NT2/D1 (cell line): ENCODE data around the gene TENM4.

Experiments used
- DNase-seq: peaks from one replicate; pipeline ENCODE4 v3.0.0-alpha.2; 2011; ENCODE audit warnings: low read depth, low spot score
- H3K27me3 ChIP-seq: 2 replicates; pipeline ENCODE4 v1.6.0; 2011; ENCODE audit warnings: mild to moderate bottlenecking; ENCODE audit not compliant: insufficient read length, insufficient read depth
- H3K36me3 ChIP-seq: 2 replicates; pipeline ENCODE4 v1.6.1; 2011; ENCODE audit warnings: mild to moderate bottlenecking, low read length, mixed read lengths; ENCODE audit not compliant: insufficient read depth, insufficient read length
- H3K4me1 ChIP-seq: 2 replicates; pipeline ENCODE4 v1.5.1; 2011; ENCODE audit not compliant: insufficient read depth, insufficient read length
- H3K4me3 ChIP-seq: 2 replicates; pipeline ENCODE4 v1.5.1; 2011; ENCODE audit warnings: low read depth; ENCODE audit not compliant: insufficient read length
- H3K9ac ChIP-seq: 2 replicates; pipeline ENCODE4 v1.6.0; 2011; ENCODE audit warnings: low read depth; ENCODE audit not compliant: insufficient read length
- H3K9me3 ChIP-seq: 2 replicates; pipeline ENCODE4 v1.5.1; 2011; ENCODE audit warnings: mild to moderate bottlenecking, low read length; ENCODE audit not compliant: insufficient read depth
- SUZ12 ChIP-seq: IDR thresholded peaks from 2 replicates; pipeline ENCODE4 v1.6.1; 2011; ENCODE audit not compliant: insufficient read length, insufficient read depth; ENCODE audit errors: extremely low read depth
- YY1 ChIP-seq: IDR thresholded peaks from 2 replicates; pipeline ENCODE4 v1.6.1; 2011; ENCODE audit not compliant: insufficient read length, insufficient read depth
- ZNF274 ChIP-seq: IDR thresholded peaks from 2 replicates; pipeline ENCODE4 v1.6.1; 2011; ENCODE audit warnings: mild to moderate bottlenecking, low read depth, low read length

TENM4 gene

GRCh38 chr11:79263001-79263400 lies 177.8 kb downstream of the TENM4 start:
- no peak for DNase-seq
- Histone ChIP-seq H3K9me3 (no peaks in the 10 kb centered on the region), H3K27me3 (no peaks in the 10 kb centered on the region), H3K4me1 (peaks cover 7% of the 10 kb centered on the region), H3K4me3 (no peak overlapping the region), H3K9ac (no peak overlapping the region), H3K36me3 (no peaks in the 10 kb centered on the region)
- TF ChIP-seq SUZ12 (no peak), ZNF274 (no peak), YY1 (no peak)

- TF ChIP-seq YY1, result no peak
- TF ChIP-seq ZNF274, result no peak
- TF ChIP-seq SUZ12, result no peak
- H3K9ac ChIP-seq, result no peak overlapping the region
- H3K4me3 ChIP-seq, result no peak overlapping the region
- H3K9me3 ChIP-seq, result no peaks in the 10 kb centered on the region
- peaks cover 7% of the 10 kb centered on the region for H3K4me1 ChIP-seq
- no peaks in the 10 kb centered on the region for H3K27me3 ChIP-seq
- DNase-seq, result no peak
- no peaks in the 10 kb centered on the region for H3K36me3 ChIP-seq
Observed at GRCh38 chr11:79262221-79262620, 178.6 kb downstream of the TENM4 start.

- Histone ChIP-seq H3K9ac (no peak overlapping the region), H3K9me3 (no peaks in the 10 kb centered on the region), H3K27me3 (no peaks in the 10 kb centered on the region), H3K4me1 (peaks cover 7% of the 10 kb centered on the region), H3K36me3 (no peaks in the 10 kb centered on the region), H3K4me3 (no peak overlapping the region)
- TF ChIP-seq YY1 (no peak), SUZ12 (no peak), ZNF274 (no peak)
- DNase-seq, result no peak
Observed at GRCh38 chr11:79261684-79262083, 179.1 kb downstream of the TENM4 start.

GRCh38 chr11:79259800-79260199 lies 181.0 kb downstream of the TENM4 start:
- no peak for DNase-seq
- Histone ChIP-seq H3K4me3 (no peak overlapping the region), H3K9me3 (no peaks in the 10 kb centered on the region), H3K4me1 (peaks cover 6% of the 10 kb centered on the region), H3K9ac (no peak overlapping the region), H3K36me3 (no peaks in the 10 kb centered on the region), H3K27me3 (no peaks in the 10 kb centered on the region)
- TF ChIP-seq ZNF274, result no peak
- TF ChIP-seq YY1, result no peak
- no peak for TF ChIP-seq SUZ12

GRCh38 chr11:79258576-79258975 lies 182.3 kb downstream of the TENM4 start:
- Histone ChIP-seq H3K4me3 (no peak overlapping the region), H3K27me3 (no peaks in the 10 kb centered on the region), H3K36me3 (no peaks in the 10 kb centered on the region), H3K4me1 (peaks cover 5% of the 10 kb centered on the region), H3K9ac (no peak overlapping the region), H3K9me3 (no peaks in the 10 kb centered on the region)
- TF ChIP-seq SUZ12 (no peak), YY1 (no peak), ZNF274 (no peak)
- no peak for DNase-seq

DNA sequence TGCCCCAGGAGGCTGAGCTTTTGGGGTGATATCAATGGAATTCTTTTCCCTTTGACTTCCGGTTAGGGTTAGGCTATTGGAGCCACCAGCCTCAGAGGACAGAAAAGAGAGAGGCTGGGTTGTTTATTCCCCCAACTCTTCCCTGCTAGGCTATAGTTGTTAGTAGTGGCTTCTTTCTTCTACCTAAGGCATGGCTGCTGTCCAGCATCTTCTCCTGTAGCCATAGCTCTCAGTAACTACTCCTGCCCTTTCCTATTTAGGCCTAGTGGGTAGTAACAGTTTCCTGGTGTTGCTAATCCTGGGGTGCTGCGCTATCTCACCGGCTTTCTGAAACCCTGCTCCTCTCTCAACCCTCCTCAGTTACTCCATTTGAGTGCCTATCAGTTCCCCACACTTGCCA lies 184.9 kb downstream of the TENM4 start:
- no peaks in the 10 kb centered on the region for H3K9me3 ChIP-seq
- no peak overlapping the region for H3K4me3 ChIP-seq
- TF ChIP-seq SUZ12, result no peak
- no peak for TF ChIP-seq ZNF274
- no peak for TF ChIP-seq YY1
- H3K9ac ChIP-seq, result no peak overlapping the region
- no peaks in the 10 kb centered on the region for H3K27me3 ChIP-seq
- no peaks in the 10 kb centered on the region for H3K36me3 ChIP-seq
- no peak for DNase-seq
- H3K4me1 ChIP-seq, result no peaks in the 10 kb centered on the region

- no peak overlapping the region for H3K4me3 ChIP-seq
- no peak for DNase-seq
- no peaks in the 10 kb centered on the region for H3K4me1 ChIP-seq
- no peak overlapping the region for H3K9ac ChIP-seq
- no peaks in the 10 kb centered on the region for H3K36me3 ChIP-seq
- H3K27me3 ChIP-seq, result no peaks in the 10 kb centered on the region
- H3K9me3 ChIP-seq, result no peaks in the 10 kb centered on the region
- TF ChIP-seq ZNF274, result no peak
Observed at GRCh38 chr11:79253280-79253679, 187.6 kb downstream of the TENM4 start.
